Measurements from ENCODE around the gene GNAT1.

GNAT1 gene

DNA sequence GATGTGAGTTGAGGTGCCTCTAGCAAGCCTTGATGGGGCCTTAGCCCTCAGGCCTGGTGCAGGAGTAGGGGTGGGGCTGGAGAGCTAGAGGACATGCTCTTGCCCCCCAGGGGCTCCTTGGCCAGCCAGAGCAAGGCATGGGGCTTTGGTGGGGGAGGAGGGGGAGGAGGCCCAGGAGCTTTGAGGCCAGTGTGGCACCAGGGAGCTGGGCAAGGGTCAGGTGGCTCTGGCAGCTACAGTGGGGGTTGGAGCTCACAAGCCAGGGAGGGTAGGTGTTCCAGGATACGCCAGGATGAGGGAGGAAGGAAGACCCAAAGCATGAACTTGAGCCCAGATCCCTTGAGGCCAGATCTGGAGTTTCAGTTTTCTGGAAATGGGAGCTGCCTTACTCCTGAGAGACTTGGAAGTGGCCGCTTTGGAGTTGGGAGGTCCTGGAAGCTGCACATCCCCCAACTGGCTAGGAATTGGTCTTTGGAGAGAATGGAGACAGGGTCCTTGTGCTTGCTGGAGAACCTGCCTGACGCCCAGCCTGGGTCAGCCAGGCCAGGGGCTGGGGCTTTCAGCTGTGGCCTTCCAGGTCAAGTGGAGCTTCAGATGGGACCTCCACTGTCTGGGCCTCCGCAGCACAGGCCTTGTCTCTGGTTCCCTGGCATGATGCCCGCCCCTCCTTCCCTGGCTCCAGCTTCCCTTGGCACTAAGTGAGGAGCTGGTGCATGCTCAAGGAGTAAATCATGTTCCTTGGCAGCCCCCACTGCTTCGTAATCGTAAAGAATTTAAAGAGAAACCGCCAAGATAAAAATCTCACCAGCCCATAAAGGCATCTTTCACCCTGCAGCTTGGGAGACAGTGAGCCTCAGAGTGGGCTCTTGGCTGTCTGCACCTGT, 27.6 kb upstream of the GNAT1 start:
- DNase-seq: no peak

DNA sequence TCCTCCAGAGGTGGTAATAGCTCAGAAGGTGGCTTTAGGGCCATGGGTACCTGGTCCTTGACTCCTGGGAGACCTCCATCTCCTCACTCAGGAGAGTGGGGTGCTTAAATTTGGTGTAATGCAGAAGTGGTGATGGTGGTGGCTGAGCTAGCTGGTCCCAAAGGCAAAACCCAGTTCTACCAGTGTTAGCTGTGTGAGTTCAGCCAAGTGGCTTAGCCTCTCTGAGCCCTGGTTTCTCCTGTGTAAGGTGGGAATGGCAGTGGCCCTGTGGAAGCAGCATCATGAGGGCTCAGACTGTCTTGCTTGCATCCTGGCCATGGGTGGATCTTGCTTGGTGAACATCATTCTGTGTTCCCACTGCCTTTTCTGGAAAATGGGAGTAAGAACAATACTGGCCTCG, 26.9 kb upstream of the GNAT1 start:
- no peak for DNase-seq

DNA sequence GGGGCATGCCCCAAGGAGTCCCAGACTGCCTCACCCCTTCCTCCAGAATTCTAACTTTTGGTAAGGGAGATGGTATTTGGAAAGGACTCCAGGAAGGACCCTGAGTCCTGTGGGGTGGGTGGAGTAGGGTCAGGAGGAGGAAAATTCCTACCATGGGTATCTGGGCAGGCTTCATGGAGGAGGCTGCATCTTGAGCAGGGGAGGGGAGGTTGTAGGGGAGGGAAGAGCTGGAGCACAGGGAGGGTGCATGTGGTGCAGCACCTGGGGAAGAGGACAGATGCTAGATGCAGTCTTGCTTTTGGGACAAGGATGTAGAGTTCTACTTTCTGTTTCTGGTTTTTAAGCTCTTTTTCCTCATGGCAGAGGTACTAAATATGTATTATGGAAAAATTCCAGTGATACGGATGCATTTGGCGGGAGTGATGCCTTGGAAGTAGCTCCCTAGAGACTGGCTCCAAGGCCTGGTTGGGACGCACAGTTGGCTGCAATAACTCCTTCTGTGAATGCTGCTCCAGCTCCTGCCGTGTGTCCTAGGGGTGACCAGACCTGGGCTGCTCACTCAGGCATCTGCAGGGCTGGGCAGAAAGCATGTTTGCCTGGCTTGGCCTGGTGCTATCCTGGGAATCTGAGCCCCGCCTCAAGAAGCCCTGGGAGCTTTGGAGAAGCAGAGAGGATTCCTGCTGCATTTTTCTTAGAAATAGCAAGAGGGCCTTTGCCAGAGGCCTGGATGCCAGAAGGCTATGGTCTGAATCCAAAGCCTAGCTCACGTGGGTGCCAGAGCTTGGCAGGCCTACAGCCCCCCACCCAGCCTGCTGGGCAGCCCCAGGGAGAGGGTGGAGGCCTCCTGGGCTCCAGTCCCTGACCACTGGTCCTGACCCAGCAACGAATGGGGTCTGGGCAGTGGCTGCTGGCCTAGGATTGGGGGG, 26.2 kb upstream of the GNAT1 start:
- no peak for DNase-seq

DNA sequence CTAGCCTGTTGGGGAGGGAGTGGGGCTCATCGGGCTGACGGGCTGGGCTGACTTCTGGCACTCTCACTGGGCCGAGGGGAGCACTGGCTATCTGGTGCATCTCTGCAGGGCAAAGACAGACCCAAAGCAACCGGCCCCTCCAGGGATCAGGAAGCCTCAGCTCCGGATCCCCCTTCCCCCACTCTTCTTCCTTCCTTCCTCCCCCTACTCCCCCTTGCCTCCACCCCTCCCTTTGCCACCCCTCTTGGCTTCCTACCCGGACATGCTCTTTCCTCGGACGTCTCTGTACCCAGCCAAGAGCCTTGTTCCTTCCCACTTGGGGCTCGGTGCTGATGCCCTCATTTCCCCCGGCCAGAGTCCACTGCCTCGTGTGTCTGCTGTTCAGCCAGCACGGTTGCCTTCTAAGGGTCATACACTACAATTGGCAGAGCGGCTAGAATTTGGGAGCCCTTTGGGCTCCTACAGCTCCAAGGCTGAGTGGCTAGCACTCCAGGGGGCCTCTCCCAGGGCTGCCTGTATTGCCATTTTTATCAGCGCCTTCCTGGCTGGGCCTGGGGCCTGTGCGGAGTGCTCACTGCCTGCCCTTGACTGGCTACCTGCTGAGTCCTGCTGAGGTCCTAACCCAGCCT, 25.4 kb upstream of the GNAT1 start:
- DNase-seq: no peak

DNA sequence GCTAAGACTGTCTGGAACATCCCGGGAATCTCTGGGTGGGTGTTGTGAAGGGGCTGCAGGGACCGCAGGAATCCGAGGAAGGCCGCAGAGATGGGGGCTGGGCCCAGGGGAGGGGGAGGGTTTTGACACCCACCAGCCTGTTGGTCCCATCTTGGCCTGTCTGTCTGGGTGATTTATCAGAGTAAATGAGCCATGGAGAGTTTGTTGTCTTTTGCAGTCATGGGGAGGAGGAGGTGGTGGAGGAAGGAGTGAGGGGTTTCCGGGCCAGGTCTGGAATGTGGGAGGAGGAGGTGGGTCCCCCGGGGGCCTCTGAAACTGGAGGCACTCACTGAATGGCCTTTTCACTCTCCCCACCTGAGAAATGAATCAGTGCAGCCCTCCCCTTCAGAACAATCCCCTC, 24.8 kb upstream of the GNAT1 start:
- DNase-seq: no peak

DNA sequence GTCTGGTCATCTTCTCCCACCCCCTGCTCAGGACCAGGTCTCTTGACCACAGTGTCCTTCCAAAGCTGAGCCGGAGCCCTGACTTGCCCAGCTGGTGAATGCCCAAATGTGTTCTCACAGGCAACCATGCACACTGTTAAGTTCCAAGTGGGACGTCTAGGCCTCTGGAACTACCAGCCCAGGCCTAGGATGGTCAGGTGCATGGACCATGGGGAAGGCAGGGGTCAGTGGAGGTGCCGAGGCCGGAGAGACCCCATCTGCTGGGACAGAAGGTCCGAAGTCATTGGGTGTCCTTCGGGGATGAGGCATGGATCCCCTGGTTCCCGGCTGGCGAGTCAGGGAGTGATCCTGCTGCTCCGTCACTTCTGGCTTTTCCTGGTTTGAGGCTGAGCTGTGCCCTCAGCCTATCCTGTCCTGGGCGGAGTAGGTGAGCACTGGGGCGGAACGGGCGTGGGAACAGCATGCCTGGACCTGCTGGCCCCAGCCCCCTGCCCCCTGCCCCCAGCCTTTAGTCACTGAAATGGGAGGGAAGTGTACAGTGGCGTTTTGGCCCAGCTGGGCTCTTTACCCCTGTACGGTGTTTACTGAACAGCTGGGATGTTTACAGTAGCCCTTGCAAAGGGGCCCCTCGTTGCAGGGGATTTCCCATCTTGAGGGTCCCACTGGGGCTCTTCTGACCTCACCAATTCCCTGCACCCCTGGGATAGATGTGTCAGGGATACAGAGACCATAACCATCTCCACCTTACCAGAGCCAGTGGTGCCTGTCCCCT, 24.2 kb upstream of the GNAT1 start:
- no peak for DNase-seq

DNA sequence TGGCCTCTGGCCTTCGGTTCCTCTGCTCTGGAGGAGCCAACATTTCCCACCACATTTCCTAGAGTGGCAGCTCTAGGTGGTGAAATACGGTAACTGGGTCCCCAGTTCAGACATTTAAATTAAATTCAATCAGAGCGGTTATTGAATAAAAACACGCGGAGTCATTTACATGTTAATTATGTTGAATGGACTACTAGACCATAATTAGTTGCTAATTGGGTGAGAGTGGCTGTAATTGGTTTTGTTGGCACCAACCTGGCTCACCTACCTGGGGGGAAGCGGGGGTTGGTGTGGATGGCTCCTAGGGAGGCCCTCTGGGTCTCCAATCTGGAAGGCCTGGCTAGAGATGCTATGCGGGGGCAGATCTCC, 23.6 kb upstream of the GNAT1 start:
- DNase-seq: no peak

DNA sequence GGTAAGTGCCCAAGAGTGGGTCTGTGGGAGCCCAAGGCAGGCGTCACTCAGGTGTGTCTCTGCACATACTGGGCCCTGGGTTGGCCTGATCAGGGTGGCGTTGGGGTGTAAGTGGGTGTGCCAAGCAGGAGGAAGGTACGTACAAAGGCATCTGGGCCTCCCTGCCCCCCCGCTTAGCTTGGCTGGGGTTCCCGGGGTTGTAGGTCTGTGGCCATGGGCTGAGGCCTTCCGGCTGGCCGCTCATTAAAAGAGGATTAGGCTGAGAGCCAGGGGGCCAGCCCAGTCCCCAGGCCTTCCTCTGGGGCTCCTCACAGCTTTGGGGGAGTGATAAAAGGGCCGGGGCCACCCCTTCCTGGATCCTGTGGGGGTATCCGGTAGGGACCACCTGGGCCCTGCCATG, 23.0 kb upstream of the GNAT1 start:
- DNase-seq: no peak

DNA sequence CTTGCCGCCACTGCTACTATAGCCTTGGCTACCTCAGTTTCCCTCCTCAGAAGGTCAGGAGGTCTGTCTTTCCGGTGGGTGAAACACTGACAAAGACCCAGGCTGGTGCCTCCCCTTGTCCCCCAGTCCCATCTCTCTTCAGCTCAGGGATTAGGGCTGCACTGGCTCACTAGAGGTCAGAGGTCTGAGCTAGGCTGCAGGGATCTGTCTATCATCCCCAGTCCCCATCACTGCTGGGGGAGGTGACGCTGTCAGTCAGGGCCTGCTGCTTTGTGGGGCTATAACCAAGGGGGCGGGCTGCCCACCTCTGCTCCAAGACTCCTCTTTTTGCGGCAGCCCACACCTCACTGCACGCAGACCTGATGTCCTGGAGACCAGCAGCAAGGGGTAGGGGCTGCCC, 22.6 kb upstream of the GNAT1 start:
- no peak for DNase-seq

DNA sequence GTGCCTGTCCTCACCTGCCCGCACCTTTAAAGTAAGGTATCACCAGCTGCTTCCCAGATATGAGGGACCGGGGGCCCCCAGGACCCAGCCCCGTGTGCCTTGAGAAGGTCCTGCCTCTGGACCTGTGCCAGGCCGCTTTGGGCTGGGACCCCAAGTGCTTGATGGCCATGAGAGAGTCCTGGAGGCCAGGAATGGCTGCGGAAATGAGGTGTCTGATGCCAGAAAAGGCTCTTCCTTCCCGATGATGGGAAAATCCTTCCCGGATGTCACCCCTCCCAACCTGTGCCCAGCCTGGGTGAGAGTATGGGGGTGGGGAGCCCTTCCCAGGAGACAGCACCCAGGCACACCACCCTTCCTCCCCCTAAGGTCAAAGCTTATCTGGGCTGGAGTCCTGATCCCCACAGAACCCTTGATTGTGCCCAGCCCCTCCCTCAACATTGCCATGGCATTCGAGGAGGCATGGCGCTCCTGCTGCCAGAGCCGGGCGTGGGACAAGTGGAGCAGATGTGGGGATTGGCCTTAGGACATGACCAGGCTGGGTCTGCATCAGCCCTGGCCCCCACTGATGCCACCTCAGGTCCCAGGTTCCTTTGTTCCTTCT, 22.1 kb upstream of the GNAT1 start:
- no peak for DNase-seq

DNA sequence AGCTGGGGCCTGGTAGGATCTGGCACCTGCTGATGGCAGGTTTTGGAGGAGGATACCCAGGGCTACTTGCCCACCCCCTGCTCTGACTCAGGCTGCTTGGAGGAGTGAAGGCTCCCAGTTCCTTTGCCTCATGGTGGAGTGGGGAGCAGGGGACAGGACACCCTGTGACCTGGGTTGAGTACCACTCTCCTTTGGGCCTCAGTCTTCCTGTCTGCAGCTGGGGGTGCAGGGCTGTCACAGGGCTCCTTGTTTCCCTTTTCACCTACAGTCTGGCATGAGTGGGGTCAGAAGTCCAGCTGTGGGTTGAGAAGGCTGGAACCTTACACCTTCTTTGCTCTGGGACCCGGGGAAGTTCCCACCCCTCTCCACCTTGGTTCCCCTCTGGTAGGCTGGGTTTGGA, 21.6 kb upstream of the GNAT1 start:
- DNase-seq: no peak

DNA sequence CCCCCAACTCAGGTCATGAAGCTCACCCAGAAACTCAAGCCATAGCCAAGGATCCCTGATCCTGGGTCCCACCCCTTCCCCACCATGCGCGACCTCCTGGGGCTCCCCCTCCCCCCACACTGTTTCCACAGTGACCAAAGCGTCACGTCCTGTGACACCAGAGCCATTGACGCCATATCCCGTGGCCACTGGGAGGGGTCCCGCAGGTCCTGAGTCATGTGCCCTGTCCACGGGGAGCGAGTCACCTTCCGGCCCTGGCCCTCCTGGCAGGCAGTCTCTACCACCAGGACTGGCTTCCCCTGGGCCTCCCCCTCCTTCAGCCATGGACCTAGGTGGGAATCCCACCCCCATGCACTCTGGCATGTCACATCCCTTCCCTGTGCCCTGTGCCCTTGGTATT, 20.7 kb upstream of the GNAT1 start:
- DNase-seq: no peak

DNA sequence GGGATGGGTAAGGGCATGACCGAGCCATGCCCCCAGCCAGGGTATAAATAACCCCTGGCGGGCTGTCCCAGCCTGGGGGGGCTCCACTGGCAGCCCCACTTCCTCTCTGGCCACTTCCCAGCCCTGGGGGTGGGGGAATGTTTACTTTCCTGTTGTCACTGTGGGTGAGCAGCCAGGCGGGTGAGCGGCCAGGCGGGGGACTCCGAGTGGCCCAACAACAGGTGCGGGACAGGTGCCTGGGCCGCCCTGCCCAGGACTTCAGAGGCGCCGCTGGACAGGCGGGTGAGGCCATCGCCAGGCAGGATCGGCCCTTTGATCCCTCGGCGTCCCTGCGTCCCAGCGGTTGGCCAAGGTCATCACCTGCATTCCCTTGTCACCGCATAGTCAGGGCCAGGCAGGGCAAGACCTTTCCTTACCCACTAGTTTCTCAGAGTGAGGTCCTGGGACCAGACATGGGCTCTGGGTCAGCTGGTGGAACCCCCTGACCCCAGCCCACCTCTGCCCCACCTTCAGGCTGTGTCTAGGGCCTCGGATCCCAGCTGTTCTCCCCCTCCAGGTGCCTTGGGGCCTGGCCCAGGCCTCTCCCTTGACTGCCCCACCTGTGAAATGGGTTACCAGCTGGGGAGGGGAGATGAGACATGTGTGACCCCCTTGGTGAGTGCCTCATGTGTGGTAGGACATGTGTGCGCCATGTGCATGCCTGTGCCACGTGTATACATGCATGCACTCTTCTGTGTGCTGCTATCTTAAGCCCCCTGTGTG, 19.7 kb upstream of the GNAT1 start:
- DNase-seq: no peak

DNA sequence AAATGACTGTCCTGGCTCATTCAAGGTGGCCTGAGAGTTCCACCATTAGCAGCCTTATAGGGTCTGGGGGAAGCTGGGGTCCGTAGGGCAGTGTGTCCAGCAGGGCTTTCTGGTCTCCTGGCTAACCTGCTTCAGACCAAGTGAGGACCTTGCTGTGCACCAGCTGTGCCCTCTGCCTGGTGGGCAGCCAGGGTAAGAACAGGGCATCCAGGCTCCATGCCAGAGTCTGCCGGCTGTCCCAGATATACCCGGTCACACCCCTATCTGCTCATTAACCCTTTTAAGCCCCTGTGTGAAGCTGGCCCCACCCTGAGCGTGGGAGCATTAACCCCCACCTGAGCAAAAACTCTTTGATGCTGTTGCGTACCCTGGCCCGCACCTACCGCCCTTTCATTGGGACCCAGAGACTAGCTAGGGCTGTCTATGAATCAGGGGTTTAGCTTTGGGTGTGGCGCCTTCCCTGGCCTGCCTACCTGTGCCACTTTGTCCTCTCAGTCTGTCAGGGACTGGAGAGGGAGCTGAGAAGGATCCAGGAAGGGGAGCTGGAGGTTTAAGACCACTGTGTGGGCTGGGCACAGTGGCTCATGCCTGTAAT, 18.7 kb upstream of the GNAT1 start:
- DNase-seq: no peak

DNA sequence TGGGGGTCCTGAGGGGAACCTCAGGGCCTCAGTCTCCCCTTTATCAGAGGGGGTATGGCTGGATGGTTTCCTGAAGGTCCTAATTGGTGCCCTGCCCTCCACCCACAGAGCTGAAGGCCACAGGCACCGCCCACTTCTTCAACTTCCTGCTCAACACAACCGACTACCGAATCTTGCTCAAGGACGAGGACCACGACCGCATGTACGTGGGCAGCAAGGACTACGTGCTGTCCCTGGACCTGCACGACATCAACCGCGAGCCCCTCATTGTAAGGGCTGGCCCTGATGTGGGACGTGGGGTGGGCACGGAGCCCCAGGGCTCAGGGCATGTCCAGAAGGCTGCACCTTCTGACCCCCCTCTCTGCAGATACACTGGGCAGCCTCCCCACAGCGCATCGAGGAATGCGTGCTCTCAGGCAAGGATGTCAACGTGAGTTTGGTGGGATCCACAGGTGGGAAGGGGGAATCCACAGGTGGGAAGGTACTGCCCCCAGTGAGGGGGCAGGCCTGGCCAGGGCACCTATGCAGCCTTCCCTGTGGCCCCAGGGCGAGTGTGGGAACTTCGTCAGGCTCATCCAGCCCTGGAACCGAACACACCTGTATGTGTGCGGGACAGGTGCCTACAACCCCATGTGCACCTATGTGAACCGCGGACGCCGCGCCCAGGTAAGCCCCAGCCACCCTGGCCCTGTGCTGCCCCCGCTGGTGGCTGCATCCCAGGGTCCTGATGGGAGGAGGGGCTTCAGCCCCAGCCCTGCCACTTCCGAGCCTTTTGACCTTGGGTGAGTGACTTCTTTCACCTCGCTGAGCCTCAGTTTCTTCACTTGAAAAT, 17.5 kb upstream of the GNAT1 start:
- DNase-seq: no peak

DNA sequence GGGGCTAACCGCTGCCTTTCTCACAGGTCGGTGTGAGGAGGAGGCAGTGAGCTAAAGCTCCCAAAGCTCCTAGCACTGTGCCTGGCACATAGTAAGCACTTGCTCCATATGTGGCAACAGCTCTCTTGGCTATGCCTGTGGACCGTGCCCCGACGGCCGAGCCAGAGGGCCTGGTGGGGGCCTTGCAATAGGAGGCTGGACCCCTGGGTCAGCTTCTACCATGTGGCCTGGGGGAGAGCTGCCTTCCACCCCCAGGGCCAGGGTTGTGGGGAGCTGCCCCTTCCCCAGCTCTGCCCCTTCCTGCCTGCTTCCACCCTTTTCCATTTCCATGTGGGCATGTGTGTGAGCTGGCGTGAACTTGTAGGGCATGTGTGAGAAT, 16.9 kb upstream of the GNAT1 start:
- DNase-seq: no peak

DNA sequence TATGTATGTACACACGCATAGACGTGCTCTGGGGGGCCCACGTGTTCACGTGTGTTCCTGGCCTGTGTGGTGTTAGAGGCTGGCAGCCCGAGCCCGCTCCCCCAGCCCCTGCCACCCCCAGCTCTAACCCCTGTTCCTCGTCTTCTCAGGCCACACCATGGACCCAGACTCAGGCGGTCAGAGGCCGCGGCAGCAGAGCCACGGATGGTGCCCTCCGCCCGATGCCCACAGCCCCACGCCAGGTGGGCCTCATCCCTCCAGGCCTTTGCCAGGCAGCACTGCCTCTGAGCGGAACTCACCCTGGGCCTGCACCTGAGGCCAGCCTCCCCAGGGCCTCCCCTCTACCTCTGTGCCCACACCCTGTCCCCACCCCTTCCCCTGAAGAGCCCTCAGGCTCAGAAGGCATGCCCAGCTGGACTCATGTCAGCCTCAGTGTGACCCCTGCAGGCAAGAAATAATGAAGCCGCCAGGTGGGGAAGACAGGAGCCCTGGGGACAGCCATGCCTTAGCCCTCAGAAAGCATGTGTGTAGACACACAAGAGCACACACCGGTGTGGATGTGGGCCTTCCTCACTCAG, 16.4 kb upstream of the GNAT1 start:
- no peak for DNase-seq

DNA sequence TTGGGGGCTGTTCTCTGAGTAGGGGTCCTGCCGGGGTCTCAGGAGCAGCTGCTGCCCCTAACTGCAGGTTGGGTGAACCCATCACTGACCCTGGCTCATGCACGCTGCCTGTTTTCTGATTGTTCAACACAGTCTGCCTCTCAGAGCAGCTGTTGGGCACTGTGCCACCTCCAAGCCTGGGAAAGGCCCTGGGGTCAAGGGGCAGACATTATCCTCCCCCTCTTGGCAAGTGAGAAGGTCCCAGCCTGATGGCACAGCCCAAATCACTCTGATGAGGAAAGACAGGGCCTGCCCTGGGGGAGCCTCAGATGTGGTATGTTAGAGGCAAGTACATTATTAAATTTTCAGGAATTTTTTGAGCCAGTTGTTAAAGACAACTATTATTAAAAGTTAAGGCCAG, 14.1 kb upstream of the GNAT1 start:
- DNase-seq: no peak

DNA sequence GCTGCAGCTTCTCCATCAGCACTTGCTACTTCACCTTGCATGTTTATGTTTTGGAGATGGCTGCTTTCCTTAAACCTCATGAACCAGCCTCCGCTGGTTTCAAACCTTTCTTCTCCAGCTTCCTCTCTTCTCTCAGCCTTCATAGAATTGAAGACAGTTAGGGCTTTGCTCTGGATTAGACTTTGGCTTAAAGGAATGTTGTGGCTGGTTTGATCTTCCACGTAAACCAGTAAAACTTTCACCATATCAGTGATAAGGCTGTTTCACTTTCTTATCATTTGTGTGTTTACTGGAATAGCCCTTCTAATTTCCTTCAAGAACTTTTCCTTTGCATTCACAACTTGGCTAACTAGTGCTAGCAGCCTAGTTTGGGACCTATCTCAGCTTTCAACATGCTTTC, 11.7 kb upstream of the GNAT1 start:
- DNase-seq: no peak

DNA sequence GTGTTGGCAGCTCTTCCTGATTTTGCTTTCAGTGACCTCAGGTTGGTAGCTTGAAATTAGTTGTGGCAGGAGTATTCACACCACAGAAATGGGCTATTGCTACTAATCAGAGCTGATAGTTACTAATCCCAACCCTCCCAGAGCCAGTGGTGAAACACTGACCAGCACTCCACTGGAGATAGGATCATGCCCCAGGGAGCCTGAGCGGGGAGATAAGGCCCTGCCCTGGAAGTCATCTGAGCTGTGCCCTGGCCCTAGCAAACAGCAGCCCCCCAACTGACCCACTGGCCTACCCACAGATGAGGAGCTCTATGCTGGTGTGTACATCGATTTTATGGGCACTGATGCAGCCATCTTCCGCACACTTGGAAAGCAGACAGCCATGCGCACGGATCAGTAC, 9.4 kb upstream of the GNAT1 start:
- no peak for DNase-seq

Measured in NCI-H2171 (cell line).